ENCODE data around the gene TEX35.

Gene TEX35

DNA sequence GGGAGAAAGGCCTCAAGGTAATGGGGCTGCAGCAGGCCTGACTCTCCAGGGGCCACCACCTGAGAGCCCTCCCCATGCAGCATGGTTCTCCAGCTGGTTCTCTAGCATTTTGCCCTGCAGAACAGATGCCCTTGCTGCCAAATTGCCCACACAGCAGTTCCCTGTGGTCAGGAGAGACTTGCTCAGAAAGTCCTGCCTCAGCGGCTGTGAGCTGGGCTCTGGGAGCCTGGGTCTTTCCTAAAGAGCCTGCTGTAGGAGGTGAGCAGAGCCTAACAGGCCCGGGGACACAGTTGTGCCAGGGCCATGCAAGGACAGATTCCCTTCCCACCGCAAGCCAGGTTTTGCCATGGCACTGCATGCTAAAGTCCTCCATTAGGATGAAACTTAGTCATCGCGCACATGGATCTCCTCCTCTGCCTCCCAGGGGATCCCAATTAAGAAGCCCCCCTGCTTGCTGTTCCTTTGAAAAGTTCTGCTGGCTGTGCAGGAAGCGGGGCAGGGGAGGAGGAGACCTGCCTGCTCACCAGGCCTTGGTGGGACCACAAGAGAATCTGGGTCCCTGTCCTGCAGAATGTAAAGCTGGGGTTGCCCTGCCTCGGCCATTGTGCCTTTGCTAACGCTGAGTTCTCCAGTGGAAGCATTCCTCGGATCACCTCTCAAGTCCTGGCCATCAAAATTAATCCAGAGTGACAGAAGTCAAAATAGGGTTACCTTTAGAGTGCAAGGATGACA, 21.4 kb downstream of the TEX35 start:
- Histone ChIP-seq H3K27me3 (ENCODE audit: insufficient read depth, poor library complexity, severe bottlenecking) (no peaks in the 10 kb centered on the region), H3K27ac (ENCODE audit: poor library complexity, severe bottlenecking) (no peak overlapping the region), H3K4me1 (ENCODE audit: insufficient read depth, poor library complexity, severe bottlenecking) (peaks cover 37% of the 10 kb centered on the region), H3K9me3 (ENCODE audit: severe bottlenecking) (no peaks in the 10 kb centered on the region), H3K4me3 (ENCODE audit: severe bottlenecking) (no peak overlapping the region), H3K36me3 (ENCODE audit: low read depth) (no peaks in the 10 kb centered on the region)
- DNase-seq (ENCODE audit: low spot score) (no peak), ATAC-seq (ENCODE audit: low read depth) (no peak)
- TF ChIP-seq, protein P1, sequence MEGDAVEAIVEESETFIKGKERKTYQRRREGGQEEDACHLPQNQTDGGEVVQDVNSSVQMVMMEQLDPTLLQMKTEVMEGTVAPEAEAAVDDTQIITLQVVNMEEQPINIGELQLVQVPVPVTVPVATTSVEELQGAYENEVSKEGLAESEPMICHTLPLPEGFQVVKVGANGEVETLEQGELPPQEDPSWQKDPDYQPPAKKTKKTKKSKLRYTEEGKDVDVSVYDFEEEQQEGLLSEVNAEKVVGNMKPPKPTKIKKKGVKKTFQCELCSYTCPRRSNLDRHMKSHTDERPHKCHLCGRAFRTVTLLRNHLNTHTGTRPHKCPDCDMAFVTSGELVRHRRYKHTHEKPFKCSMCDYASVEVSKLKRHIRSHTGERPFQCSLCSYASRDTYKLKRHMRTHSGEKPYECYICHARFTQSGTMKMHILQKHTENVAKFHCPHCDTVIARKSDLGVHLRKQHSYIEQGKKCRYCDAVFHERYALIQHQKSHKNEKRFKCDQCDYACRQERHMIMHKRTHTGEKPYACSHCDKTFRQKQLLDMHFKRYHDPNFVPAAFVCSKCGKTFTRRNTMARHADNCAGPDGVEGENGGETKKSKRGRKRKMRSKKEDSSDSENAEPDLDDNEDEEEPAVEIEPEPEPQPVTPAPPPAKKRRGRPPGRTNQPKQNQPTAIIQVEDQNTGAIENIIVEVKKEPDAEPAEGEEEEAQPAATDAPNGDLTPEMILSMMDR (IDR thresholded peaks at IDR 0.05; ENCODE audit: poor library complexity, severe bottlenecking), result no peak

DNA sequence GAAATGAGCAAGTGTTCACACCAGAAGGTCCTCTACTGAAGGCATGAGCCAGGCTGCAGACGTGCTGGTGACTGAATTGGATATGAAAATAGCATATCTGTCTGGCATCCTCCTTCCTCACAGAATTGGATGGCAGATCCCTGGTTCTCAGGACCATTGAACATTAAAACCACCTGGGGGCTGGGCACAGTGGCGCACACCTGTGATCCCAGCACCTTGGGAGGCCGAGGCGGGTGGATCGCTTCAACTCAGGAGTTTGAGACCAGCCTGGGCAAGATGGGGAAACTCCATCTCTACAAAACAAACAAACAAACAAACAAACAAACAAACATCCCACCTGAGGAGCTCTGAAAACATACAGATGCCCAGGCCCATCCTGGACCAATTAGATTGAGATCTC, 23.4 kb downstream of the TEX35 start:
- Histone ChIP-seq H3K4me1 (ENCODE audit: insufficient read depth, poor library complexity, severe bottlenecking) (peaks cover 23% of the 10 kb centered on the region), H3K4me3 (ENCODE audit: severe bottlenecking) (no peak overlapping the region), H3K27me3 (ENCODE audit: insufficient read depth, poor library complexity, severe bottlenecking) (no peaks in the 10 kb centered on the region), H3K9me3 (ENCODE audit: severe bottlenecking) (no peaks in the 10 kb centered on the region), H3K27ac (ENCODE audit: poor library complexity, severe bottlenecking) (peak overlapping the region; percentile 62), H3K36me3 (ENCODE audit: low read depth) (no peaks in the 10 kb centered on the region)
- no peak for ATAC-seq (ENCODE audit: low read depth)
- DNase-seq (ENCODE audit: low spot score), result no peak
- TF ChIP-seq, protein P1 (IDR thresholded peaks at IDR 0.05; ENCODE audit: poor library complexity, severe bottlenecking), result no peak

DNA sequence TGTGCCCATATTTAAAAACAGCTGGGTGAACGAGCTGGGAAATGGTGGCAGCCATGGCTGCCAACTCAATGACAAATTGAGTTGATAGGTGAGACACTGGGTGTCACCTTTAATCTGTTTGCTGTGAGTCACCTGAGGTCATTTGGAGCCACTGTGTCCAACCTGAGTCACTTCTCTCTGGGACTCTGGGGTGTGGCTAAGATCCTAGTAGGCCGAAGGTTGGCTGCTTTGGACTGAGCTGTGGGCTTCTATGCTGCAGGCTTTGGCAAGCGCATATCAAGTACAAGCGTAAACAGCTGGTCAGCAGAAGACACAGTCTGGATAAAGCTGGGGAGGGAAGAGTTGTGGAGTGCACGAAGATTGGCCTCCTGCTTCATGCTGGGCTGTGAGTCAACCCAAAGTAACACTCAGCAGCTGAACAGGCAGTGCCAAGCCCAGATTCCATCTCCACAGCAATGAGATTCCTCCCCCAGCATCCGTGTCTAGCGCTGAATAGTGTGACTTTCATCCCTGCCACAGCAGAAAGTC, 24.0 kb downstream of the TEX35 start:
- DNase-seq (ENCODE audit: low spot score) (no peak), ATAC-seq (ENCODE audit: low read depth) (peak; percentile 90)
- peaks cover 23% of the 10 kb centered on the region for H3K4me1 ChIP-seq (ENCODE audit: insufficient read depth, poor library complexity, severe bottlenecking)
- no peak overlapping the region for H3K4me3 ChIP-seq (ENCODE audit: severe bottlenecking)
- H3K9me3 ChIP-seq (ENCODE audit: severe bottlenecking), result no peaks in the 10 kb centered on the region
- H3K27ac ChIP-seq (ENCODE audit: poor library complexity, severe bottlenecking), result peak overlapping the region; percentile 62
- no peaks in the 10 kb centered on the region for H3K27me3 ChIP-seq (ENCODE audit: insufficient read depth, poor library complexity, severe bottlenecking)
- TF ChIP-seq, protein P1 (IDR thresholded peaks at IDR 0.05; ENCODE audit: poor library complexity, severe bottlenecking), result no peak
- H3K36me3 ChIP-seq (ENCODE audit: low read depth), result no peaks in the 10 kb centered on the region

DNA sequence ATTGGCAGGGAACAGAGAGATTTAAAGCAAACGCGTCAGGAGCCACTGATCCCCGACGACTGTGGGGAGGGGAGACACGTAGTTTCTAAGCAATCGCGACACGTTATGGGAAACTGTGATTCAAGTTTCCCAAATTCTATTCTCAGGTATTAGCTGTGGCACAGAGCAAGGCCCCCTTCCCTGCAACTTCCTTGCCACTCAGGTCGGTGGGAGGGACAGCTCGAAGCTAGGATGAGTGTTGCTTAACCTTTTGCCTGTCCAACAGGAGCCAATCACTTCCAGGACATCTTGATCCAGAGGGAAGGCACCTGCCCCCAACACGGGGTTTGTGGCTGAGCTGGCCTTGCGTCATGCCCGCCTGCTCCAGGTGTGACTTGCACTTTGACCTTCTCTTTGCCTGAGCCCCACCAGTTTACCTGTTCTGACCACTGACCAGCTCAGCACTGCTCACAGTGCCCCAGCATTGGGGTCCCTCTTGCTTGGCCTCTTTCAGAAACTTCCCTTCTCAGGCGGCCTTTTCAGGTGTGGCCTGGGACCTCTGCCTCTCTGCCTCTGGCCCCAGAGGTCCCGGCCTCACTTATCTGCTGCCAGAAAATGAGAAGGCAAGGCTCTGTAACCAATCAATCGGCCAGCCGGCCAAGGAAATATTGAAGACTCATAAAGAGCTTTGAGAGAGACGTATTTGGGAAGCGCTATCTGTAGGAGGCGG, 24.6 kb downstream of the TEX35 start:
- H3K27me3 ChIP-seq (ENCODE audit: insufficient read depth, poor library complexity, severe bottlenecking), result no peaks in the 10 kb centered on the region
- no peak overlapping the region for H3K4me3 ChIP-seq (ENCODE audit: severe bottlenecking)
- H3K36me3 ChIP-seq (ENCODE audit: low read depth), result no peaks in the 10 kb centered on the region
- TF ChIP-seq, protein P1 (IDR thresholded peaks at IDR 0.05; ENCODE audit: poor library complexity, severe bottlenecking), result no peak
- peaks cover 23% of the 10 kb centered on the region for H3K4me1 ChIP-seq (ENCODE audit: insufficient read depth, poor library complexity, severe bottlenecking)
- H3K27ac ChIP-seq (ENCODE audit: poor library complexity, severe bottlenecking), result peak overlapping the region; percentile 62
- DNase-seq (ENCODE audit: low spot score), result no peak
- no peak for ATAC-seq (ENCODE audit: low read depth)
- H3K9me3 ChIP-seq (ENCODE audit: severe bottlenecking), result no peaks in the 10 kb centered on the region
